Upper lobe of left lung (tissue), 4 donors: ENCODE measurements around the gene LIPG.

Experiments used
- POLR2A ChIP-seq, 4 donors: fragments of 450-650 bp; IDR thresholded peaks; one replicate each; pipeline ENCODE4 v1.5.1; 2016 to 2017; ENCODE audit warnings: antibody characterized with exemption in 4 of 4, mild to moderate bottlenecking in 2 of 4
- TF ChIP-seq, protein P1 (sequence below), 6 experiments: fragments of 450-650 bp in 4 of 6; fragments of 200-600 bp in 2 of 6; sonication (generic) in 2 of 6; IDR thresholded peaks; one replicate each; pipeline ENCODE4 v1.5.1; 2016 to 2019; ENCODE audit warnings: antibody characterized with exemption in 6 of 6

DNA sequence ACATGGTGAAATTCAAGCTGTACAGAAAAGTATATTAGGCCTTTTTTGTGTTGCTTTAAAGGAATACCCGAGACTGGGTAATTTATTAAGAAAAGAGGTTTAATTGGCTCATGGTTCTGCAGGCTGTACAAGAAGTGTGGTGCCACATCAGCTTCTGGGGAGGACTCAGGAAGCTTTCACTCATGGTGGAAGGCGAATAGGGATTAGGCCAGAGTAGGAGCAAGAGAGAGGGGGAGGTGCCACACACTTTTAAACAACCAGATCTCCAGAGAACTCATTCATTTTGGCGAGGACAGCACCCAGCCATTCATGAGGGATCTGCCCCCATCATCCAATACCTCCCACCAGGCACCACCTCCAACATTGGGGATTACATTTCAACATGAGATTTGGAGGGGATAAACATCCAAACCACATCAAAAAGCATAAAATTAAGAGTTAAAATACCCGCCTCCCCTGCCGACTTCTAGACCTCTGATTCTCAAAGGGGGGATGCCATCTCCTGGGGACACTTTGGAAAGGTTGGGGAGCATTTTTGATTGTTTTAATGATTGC is 15.1 kb upstream of the LIPG start:
- TF ChIP-seq POLR2A (IDR thresholded peaks at IDR 0.05), result no peak
- TF ChIP-seq, protein P1, sequence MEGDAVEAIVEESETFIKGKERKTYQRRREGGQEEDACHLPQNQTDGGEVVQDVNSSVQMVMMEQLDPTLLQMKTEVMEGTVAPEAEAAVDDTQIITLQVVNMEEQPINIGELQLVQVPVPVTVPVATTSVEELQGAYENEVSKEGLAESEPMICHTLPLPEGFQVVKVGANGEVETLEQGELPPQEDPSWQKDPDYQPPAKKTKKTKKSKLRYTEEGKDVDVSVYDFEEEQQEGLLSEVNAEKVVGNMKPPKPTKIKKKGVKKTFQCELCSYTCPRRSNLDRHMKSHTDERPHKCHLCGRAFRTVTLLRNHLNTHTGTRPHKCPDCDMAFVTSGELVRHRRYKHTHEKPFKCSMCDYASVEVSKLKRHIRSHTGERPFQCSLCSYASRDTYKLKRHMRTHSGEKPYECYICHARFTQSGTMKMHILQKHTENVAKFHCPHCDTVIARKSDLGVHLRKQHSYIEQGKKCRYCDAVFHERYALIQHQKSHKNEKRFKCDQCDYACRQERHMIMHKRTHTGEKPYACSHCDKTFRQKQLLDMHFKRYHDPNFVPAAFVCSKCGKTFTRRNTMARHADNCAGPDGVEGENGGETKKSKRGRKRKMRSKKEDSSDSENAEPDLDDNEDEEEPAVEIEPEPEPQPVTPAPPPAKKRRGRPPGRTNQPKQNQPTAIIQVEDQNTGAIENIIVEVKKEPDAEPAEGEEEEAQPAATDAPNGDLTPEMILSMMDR (IDR thresholded peaks at IDR 0.05), result no peak
